Measurements from ENCODE around the gene LSG1. TPM values are rescaled to one million over a fixed set of nuclear protein-coding genes. Genes with fewer than 3 reads are reported as not detected.

Gene LSG1
- total and polyA plus RNA-seq, 2 experiments from 2014 or later, result 49.2 to 57.1 TPM

- no peaks in the 10 kb centered on the region for H3K9me2 ChIP-seq (ENCODE audit: insufficient read depth)
- no peak overlapping the region for H2AFZ ChIP-seq
- no peaks in the 10 kb centered on the region for H3K27me3 Mint-ChIP-seq (ENCODE audit: insufficient read depth, low read depth, poor library complexity)
- H3K4me1 ChIP-seq (ENCODE audit: insufficient read depth), result no peaks in the 10 kb centered on the region
- DNase-seq (ENCODE audit: low spot score) (no peak), ATAC-seq (no peak)
- peaks cover 49% of the 10 kb centered on the region for H3K36me3 ChIP-seq (ENCODE audit: insufficient read depth)
- peaks cover 62% of the 10 kb centered on the region for H3K36me3 Mint-ChIP-seq (ENCODE audit: low read depth)
- no peaks in the 10 kb centered on the region for H3K27me3 ChIP-seq (ENCODE audit: insufficient read depth)
- H3K27ac ChIP-seq (ENCODE audit: low read depth), result no peak overlapping the region
- no peak overlapping the region for H3K4me3 ChIP-seq
- H4K20me1 ChIP-seq (replicated peaks; ENCODE audit: insufficient read depth), result peaks cover 13% of the 10 kb centered on the region
- no peak overlapping the region for H3K27ac Mint-ChIP-seq
- no peaks in the 10 kb centered on the region for H3F3A ChIP-seq (replicated peaks; ENCODE audit: low read depth)
- no peaks in the 10 kb centered on the region for H3K9me3 Mint-ChIP-seq
- H3K4me2 ChIP-seq, result no peak overlapping the region
- H3K4me1 Mint-ChIP-seq, result no peaks in the 10 kb centered on the region
- H3K4me3 Mint-ChIP-seq, result no peak overlapping the region
- no peak for TF ChIP-seq CREB1 (CRISPR knock-in tag; IDR thresholded peaks at IDR 0.05; ENCODE audit: low read depth)
- no peak for TF ChIP-seq NANOG (IDR thresholded peaks at IDR 0.05; ENCODE audit: borderline replicate concordance)
- no peak for TF ChIP-seq EZH2phosphoT487 (IDR thresholded peaks at IDR 0.05; ENCODE audit: unreplicated experiment)
- TF ChIP-seq JUNB (IDR thresholded peaks at IDR 0.05; ENCODE audit: unreplicated experiment), result no peak
- no peak for TF ChIP-seq CTCF (conservative IDR thresholded peaks at IDR 0.05; ENCODE audit: low read depth in 2 of 2)
- TF ChIP-seq EZH2 (IDR thresholded peaks at IDR 0.05; ENCODE audit: low read depth, unreplicated experiment), result no peak
- TF ChIP-seq ETS1 (IDR thresholded peaks at IDR 0.05), result no peak
- TF ChIP-seq ZNF114 (CRISPR knock-in tag; IDR thresholded peaks at IDR 0.05), result no peak
- no peak for TF ChIP-seq REST (IDR thresholded peaks at IDR 0.05; ENCODE audit: unreplicated experiment)
- TF ChIP-seq ZNF331 (CRISPR knock-in tag; IDR thresholded peaks at IDR 0.05; ENCODE audit: low read depth), result no peak
- TF ChIP-seq ZNF462 (CRISPR knock-in tag; IDR thresholded peaks at IDR 0.05), result no peak
- TF ChIP-seq STAT1 (IDR thresholded peaks at IDR 0.05; ENCODE audit: unreplicated experiment), result no peak
- no peak for TF ChIP-seq POLR2AphosphoS5 (IDR thresholded peaks at IDR 0.05; ENCODE audit: low read depth)
- peaks cover 25% of the 10 kb centered on the region for H3K79me2 ChIP-seq (replicated peaks; ENCODE audit: insufficient read depth)
Observed at GRCh38 chr3:194661946-194662345, 10.0 kb downstream of the LSG1 start.
